Dendritic cell treated with granulocyte-macrophage colony-stimulating factor and Interleukin-4, amounts not matched to agents 40 ng/mL and 50 ng/mL, for 4 days (primary cell): ENCODE results near the gene LAMA5.

Source experiments
- H3K27ac Mint-ChIP-seq: one replicate; pipeline ENCODE4 v1.8.0; 2022; ENCODE audit warnings: mild to moderate bottlenecking, mixed read lengths
- H3K27me3 Mint-ChIP-seq: one replicate; pipeline ENCODE4 v1.8.0; 2022; ENCODE audit warnings: mild to moderate bottlenecking, mixed read lengths
- H3K36me3 Mint-ChIP-seq: one replicate; pipeline ENCODE4 v1.8.0; 2022; ENCODE audit warnings: low read depth, mixed read lengths
- H3K4me1 Mint-ChIP-seq: one replicate; pipeline ENCODE4 v1.8.0; 2022; ENCODE audit warnings: low read depth, mixed read lengths
- H3K4me3 Mint-ChIP-seq: one replicate; pipeline ENCODE4 v1.8.0; 2022; ENCODE audit warnings: mild to moderate bottlenecking, moderate library complexity, mixed read lengths
- H3K9me3 Mint-ChIP-seq: one replicate; pipeline ENCODE4 v1.8.0; 2022; ENCODE audit warnings: mixed read lengths
- intact Hi-C: fragments of 100-400 bp; cut with micrococcal nuclease; formaldehyde crosslinking; loops from one replicate; pipeline ENCODE4 v1.15.0; 2022

The LAMA5 gene

GRCh38 chr20:62325172-62325905 lies 41.8 kb downstream of the LAMA5 start:
- no peak overlapping the region for H3K4me3 Mint-ChIP-seq
- H3K9me3 Mint-ChIP-seq, result no peaks in the 10 kb centered on the region
- no peaks in the 10 kb centered on the region for H3K27me3 Mint-ChIP-seq
- no peaks in the 10 kb centered on the region for H3K4me1 Mint-ChIP-seq
- intact Hi-C loops, result no loop called here
- no peak overlapping the region for H3K27ac Mint-ChIP-seq
- H3K36me3 Mint-ChIP-seq, result no peaks in the 10 kb centered on the region

- H3K27me3 Mint-ChIP-seq, result no peaks in the 10 kb centered on the region
- H3K27ac Mint-ChIP-seq, result no peak overlapping the region
- intact Hi-C loops, result no loop called here
These were observed 42.9 kb downstream of the LAMA5 start for GRCh38 chr20:62323980-62324906.

GRCh38 chr20:62323146-62323979 lies 43.7 kb downstream of the LAMA5 start:
- no peaks in the 10 kb centered on the region for H3K36me3 Mint-ChIP-seq
- no peaks in the 10 kb centered on the region for H3K9me3 Mint-ChIP-seq
- H3K4me1 Mint-ChIP-seq, result no peaks in the 10 kb centered on the region
- intact Hi-C loops, result no loop called here
- H3K4me3 Mint-ChIP-seq, result no peak overlapping the region
- H3K27me3 Mint-ChIP-seq, result no peaks in the 10 kb centered on the region
- H3K27ac Mint-ChIP-seq, result no peak overlapping the region

More at GRCh38 chr20:62323980-62324906, 42.9 kb downstream of the LAMA5 start:
- no peak overlapping the region for H3K4me3 Mint-ChIP-seq
- H3K4me1 Mint-ChIP-seq, result no peaks in the 10 kb centered on the region
- H3K9me3 Mint-ChIP-seq, result no peaks in the 10 kb centered on the region
- no peaks in the 10 kb centered on the region for H3K36me3 Mint-ChIP-seq

GRCh38 chr20:62322492-62323041 lies 44.5 kb downstream of the LAMA5 start:
- Mint-ChIP-seq H3K27me3 (no peaks in the 10 kb centered on the region), H3K9me3 (no peaks in the 10 kb centered on the region), H3K36me3 (no peaks in the 10 kb centered on the region), H3K4me1 (no peaks in the 10 kb centered on the region), H3K4me3 (no peak overlapping the region), H3K27ac (no peak overlapping the region)
- intact Hi-C loops, result no loop called here

- intact Hi-C loops, result no loop called here
- Mint-ChIP-seq H3K27me3 (no peaks in the 10 kb centered on the region), H3K36me3 (no peaks in the 10 kb centered on the region), H3K4me3 (no peak overlapping the region), H3K4me1 (no peaks in the 10 kb centered on the region), H3K27ac (no peak overlapping the region), H3K9me3 (no peaks in the 10 kb centered on the region)
These were observed 45.1 kb downstream of the LAMA5 start for GRCh38 chr20:62321975-62322374.

GRCh38 chr20:62321521-62321948 lies 45.6 kb downstream of the LAMA5 start:
- Mint-ChIP-seq H3K9me3 (no peaks in the 10 kb centered on the region), H3K4me1 (no peaks in the 10 kb centered on the region), H3K27ac (no peak overlapping the region), H3K4me3 (no peak overlapping the region), H3K27me3 (no peaks in the 10 kb centered on the region), H3K36me3 (no peaks in the 10 kb centered on the region)
- intact Hi-C loops, result no loop called here

GRCh38 chr20:62320581-62321354 lies 46.3 kb downstream of the LAMA5 start:
- H3K4me1 Mint-ChIP-seq, result no peaks in the 10 kb centered on the region
- intact Hi-C loops, result no loop called here
- no peaks in the 10 kb centered on the region for H3K27me3 Mint-ChIP-seq
- H3K4me3 Mint-ChIP-seq, result no peak overlapping the region
- H3K36me3 Mint-ChIP-seq, result no peaks in the 10 kb centered on the region
- H3K9me3 Mint-ChIP-seq, result no peaks in the 10 kb centered on the region
- H3K27ac Mint-ChIP-seq, result no peak overlapping the region

DNA sequence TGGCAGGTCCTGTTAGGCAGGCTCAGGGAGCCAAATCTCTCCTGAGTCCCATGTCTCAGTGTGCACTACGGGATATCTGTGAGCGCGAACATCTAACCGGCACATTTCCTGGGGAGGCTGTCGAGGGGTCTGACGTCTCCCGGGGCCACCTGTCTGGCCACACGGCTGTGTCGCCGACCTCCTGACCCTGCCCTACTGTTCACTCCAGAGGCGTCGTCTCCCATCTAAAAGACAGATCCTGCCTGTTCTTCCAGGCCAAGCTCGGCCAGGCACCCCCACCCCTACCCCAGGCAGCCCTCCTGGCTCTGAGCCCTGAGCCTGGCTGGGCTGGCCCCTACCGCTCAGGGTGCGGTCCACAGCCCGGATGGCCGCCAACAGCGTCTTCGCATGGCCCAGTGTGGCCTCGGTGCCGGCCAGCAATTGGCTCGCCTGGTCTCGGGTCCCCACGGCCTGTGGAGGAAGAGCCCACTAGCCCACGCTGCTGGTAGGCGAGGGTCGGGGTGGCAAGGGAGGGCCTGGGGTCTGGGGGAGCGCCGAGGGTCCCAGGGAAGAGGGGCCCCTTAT lies 47.7 kb downstream of the LAMA5 start:
- Mint-ChIP-seq H3K27ac (no peak overlapping the region), H3K36me3 (no peaks in the 10 kb centered on the region), H3K9me3 (no peaks in the 10 kb centered on the region), H3K4me1 (no peaks in the 10 kb centered on the region), H3K4me3 (no peak overlapping the region), H3K27me3 (no peaks in the 10 kb centered on the region)
- intact Hi-C loops, result no loop called here

GRCh38 chr20:62318400-62319345 lies 48.4 kb downstream of the LAMA5 start:
- H3K4me1 Mint-ChIP-seq, result no peaks in the 10 kb centered on the region
- intact Hi-C loops, result no loop called here
- H3K36me3 Mint-ChIP-seq, result no peaks in the 10 kb centered on the region
- no peak overlapping the region for H3K27ac Mint-ChIP-seq
- H3K9me3 Mint-ChIP-seq, result no peaks in the 10 kb centered on the region
- H3K4me3 Mint-ChIP-seq, result no peak overlapping the region
- no peaks in the 10 kb centered on the region for H3K27me3 Mint-ChIP-seq

DNA sequence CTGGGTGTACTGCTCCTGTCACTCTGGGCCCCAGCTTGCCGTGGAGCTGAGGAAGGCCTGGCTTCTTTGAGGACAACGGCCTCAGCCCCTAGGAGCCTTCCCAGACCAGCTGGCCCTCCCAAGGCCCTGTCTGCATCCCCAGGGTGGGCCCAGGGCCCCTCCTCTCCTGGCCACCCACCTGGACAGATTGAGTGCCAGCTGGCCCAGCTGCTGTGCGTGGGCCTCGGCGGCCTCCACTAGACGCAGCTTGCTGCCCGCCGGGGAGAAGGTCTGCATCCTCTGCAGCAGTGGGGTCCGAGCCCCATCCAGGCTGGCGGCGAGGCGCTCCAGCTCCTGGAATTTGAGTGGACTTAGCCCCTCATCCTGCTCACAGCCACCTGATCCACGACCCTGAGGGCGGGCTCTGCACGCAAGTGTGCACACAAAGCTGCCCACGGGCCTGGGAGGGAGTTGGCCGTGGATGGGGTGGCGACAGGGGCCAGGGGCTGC lies 49.9 kb downstream of the LAMA5 start:
- H3K9me3 Mint-ChIP-seq, result no peaks in the 10 kb centered on the region
- H3K4me3 Mint-ChIP-seq, result no peak overlapping the region
- intact Hi-C loops, result no loop called here
- H3K36me3 Mint-ChIP-seq, result no peaks in the 10 kb centered on the region
- H3K27me3 Mint-ChIP-seq, result no peaks in the 10 kb centered on the region
- no peaks in the 10 kb centered on the region for H3K4me1 Mint-ChIP-seq
- no peak overlapping the region for H3K27ac Mint-ChIP-seq

GRCh38 chr20:62316331-62317166 lies 50.6 kb downstream of the LAMA5 start:
- H3K4me1 Mint-ChIP-seq, result no peaks in the 10 kb centered on the region
- H3K4me3 Mint-ChIP-seq, result no peak overlapping the region
- H3K27me3 Mint-ChIP-seq, result no peaks in the 10 kb centered on the region
- no peak overlapping the region for H3K27ac Mint-ChIP-seq
- H3K9me3 Mint-ChIP-seq, result no peaks in the 10 kb centered on the region
- intact Hi-C loops, result no loop called here
- H3K36me3 Mint-ChIP-seq, result no peaks in the 10 kb centered on the region
